Measurements from ENCODE around the gene BTN3A1.

GRCh38 chr6:26388441-26388840 is 13.6 kb upstream of the BTN3A1 start:
- TF ChIP-seq POLR2A (IDR thresholded peaks at IDR 0.05) (no peak), CTCF (IDR thresholded peaks at IDR 0.05 in 4 of 5, conservative IDR thresholded peaks at IDR 0.05 in 1 of 5) (no peak)
